Dendritic cell treated with granulocyte-macrophage colony-stimulating factor and Interleukin-4, amounts not matched to agents 40 ng/mL and 50 ng/mL, for 4 days (primary cell): ENCODE measurements around the gene PPP1R12B.

ENCODE experiments used
- H3K27ac Mint-ChIP-seq: one replicate; pipeline ENCODE4 v1.8.0; 2022; ENCODE audit warnings: mild to moderate bottlenecking, mixed read lengths
- H3K27me3 Mint-ChIP-seq: one replicate; pipeline ENCODE4 v1.8.0; 2022; ENCODE audit warnings: mild to moderate bottlenecking, mixed read lengths
- H3K36me3 Mint-ChIP-seq: one replicate; pipeline ENCODE4 v1.8.0; 2022; ENCODE audit warnings: low read depth, mixed read lengths
- H3K4me1 Mint-ChIP-seq: one replicate; pipeline ENCODE4 v1.8.0; 2022; ENCODE audit warnings: low read depth, mixed read lengths
- H3K4me3 Mint-ChIP-seq: one replicate; pipeline ENCODE4 v1.8.0; 2022; ENCODE audit warnings: mild to moderate bottlenecking, moderate library complexity, mixed read lengths
- H3K9me3 Mint-ChIP-seq: one replicate; pipeline ENCODE4 v1.8.0; 2022; ENCODE audit warnings: mixed read lengths
- intact Hi-C: fragments of 100-400 bp; cut with micrococcal nuclease; formaldehyde crosslinking; loops from one replicate; pipeline ENCODE4 v1.15.0; 2022

Gene PPP1R12B

GRCh38 chr1:202586018-202586821 lies 237.7 kb downstream of the PPP1R12B start:
- Mint-ChIP-seq H3K27me3 (peaks cover 96% of the 10 kb centered on the region), H3K36me3 (peaks cover 17% of the 10 kb centered on the region), H3K4me1 (peaks cover 25% of the 10 kb centered on the region), H3K27ac (no peak overlapping the region), H3K9me3 (no peaks in the 10 kb centered on the region), H3K4me3 (no peak overlapping the region)
- intact Hi-C loops = no loop called here

DNA sequence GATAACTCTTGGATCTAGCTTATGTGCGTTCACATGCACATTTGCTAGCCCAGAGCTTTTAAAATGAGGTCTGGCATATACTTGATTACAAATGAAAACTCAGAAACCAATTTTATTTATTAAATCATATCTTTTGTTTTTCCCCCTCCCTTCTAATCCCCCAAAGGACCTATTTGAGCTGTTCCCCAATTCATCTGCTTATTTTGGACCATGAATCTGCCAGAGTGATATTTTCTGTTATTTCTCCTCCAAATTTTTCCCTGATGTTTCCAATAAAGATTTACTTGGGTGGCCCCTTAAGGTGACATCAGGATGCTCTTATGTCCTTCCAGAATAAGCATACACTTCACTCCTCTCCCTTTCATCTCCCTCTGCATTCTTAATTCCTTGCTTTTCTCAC lies 238.4 kb downstream of the PPP1R12B start:
- H3K27me3 Mint-ChIP-seq = peaks cover 96% of the 10 kb centered on the region
- H3K4me3 Mint-ChIP-seq = no peak overlapping the region
- peaks cover 18% of the 10 kb centered on the region for H3K36me3 Mint-ChIP-seq
- no peak overlapping the region for H3K27ac Mint-ChIP-seq
- peaks cover 25% of the 10 kb centered on the region for H3K4me1 Mint-ChIP-seq
- H3K9me3 Mint-ChIP-seq = no peaks in the 10 kb centered on the region
- intact Hi-C loops = no loop called here

GRCh38 chr1:202587859-202588485 lies 239.5 kb downstream of the PPP1R12B start:
- intact Hi-C loops = no loop called here
- peaks cover 21% of the 10 kb centered on the region for H3K36me3 Mint-ChIP-seq

GRCh38 chr1:202588503-202589189 lies 240.1 kb downstream of the PPP1R12B start:
- no peak overlapping the region for H3K4me3 Mint-ChIP-seq
- H3K27ac Mint-ChIP-seq = no peak overlapping the region
- intact Hi-C loops = no loop called here
- peaks cover 25% of the 10 kb centered on the region for H3K4me1 Mint-ChIP-seq
- H3K36me3 Mint-ChIP-seq = peaks cover 22% of the 10 kb centered on the region
- H3K9me3 Mint-ChIP-seq = no peaks in the 10 kb centered on the region
- H3K27me3 Mint-ChIP-seq = peaks cover 95% of the 10 kb centered on the region

More at GRCh38 chr1:202587859-202588485, 239.5 kb downstream of the PPP1R12B start:
- no peak overlapping the region for H3K4me3 Mint-ChIP-seq
- H3K27me3 Mint-ChIP-seq = peaks cover 94% of the 10 kb centered on the region
- H3K9me3 Mint-ChIP-seq = no peaks in the 10 kb centered on the region
- no peak overlapping the region for H3K27ac Mint-ChIP-seq
- peaks cover 25% of the 10 kb centered on the region for H3K4me1 Mint-ChIP-seq

DNA sequence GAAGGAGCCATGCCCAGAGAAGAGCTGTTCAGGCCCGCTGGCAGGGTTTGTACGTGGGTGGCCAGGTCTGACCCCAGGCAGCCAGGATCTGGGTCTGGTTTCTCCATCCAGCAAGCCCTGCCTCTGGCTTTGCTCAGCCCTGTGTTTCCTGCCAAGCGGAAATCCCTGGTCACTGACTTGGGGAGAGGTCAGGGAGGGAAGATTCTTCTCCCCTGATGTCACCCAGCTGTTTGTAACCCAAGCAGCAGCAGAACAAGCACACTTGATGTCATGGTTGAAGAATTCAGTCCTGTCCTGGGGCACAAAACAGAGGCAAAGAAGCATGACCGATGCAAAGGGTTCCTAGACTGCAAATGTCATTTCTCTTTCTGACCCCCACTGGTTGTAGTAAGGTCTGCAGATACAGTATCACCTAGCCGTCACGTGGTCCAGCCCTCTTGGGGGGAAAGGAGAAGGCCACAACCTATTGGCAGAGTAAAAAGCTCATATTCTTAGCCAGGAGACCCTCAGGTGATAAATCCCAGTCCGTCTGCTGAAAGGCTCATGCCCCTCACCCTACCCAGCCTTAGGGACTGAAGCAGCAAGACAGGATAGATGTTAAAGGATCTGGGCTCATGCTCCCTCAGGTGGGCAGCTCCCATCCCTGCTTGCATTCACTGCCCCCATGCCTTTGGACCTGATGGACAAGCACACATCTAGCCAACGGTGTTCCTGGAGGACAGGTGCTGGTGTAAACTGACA lies 240.9 kb downstream of the PPP1R12B start:
- Mint-ChIP-seq H3K4me3 (no peak overlapping the region), H3K27ac (no peak overlapping the region), H3K36me3 (peaks cover 27% of the 10 kb centered on the region), H3K4me1 (peaks cover 25% of the 10 kb centered on the region), H3K9me3 (no peaks in the 10 kb centered on the region), H3K27me3 (peaks cover 95% of the 10 kb centered on the region)
- intact Hi-C loops = no loop called here

DNA sequence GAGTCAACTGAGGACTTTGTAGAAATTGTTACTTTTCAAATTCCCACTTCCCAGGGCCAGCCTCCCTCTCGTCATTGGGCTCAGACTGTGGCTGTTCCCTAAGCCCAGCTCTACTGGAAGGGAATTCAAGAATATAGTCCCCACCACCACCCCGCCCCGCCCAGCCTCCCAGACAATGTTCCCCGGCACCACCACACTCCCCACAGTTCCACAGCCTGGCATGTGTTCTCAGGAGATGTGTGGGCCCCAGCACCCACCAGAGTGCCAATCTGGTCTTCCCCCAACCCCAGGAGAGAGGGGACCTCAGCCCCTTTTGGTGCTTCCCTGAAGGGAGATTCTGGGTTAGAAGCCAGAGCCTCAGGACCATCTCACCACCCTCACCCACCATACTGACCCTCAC lies 241.6 kb downstream of the PPP1R12B start:
- intact Hi-C loops = no loop called here
- Mint-ChIP-seq H3K4me1 (peaks cover 25% of the 10 kb centered on the region), H3K27me3 (peaks cover 95% of the 10 kb centered on the region), H3K9me3 (no peaks in the 10 kb centered on the region), H3K36me3 (peaks cover 23% of the 10 kb centered on the region), H3K4me3 (no peak overlapping the region), H3K27ac (no peak overlapping the region)

GRCh38 chr1:202590975-202591411 lies 242.5 kb downstream of the PPP1R12B start:
- Mint-ChIP-seq H3K4me3 (no peak overlapping the region), H3K36me3 (peaks cover 23% of the 10 kb centered on the region), H3K27ac (no peak overlapping the region), H3K4me1 (peaks cover 21% of the 10 kb centered on the region), H3K27me3 (peaks cover 95% of the 10 kb centered on the region), H3K9me3 (peaks cover 3% of the 10 kb centered on the region)
- intact Hi-C loops = no loop called here

- intact Hi-C loops = no loop called here
- peaks cover 95% of the 10 kb centered on the region for H3K27me3 Mint-ChIP-seq
- H3K4me1 Mint-ChIP-seq = peaks cover 20% of the 10 kb centered on the region
- peaks cover 8% of the 10 kb centered on the region for H3K9me3 Mint-ChIP-seq
- no peak overlapping the region for H3K4me3 Mint-ChIP-seq
- no peak overlapping the region for H3K27ac Mint-ChIP-seq
- H3K36me3 Mint-ChIP-seq = peaks cover 23% of the 10 kb centered on the region
These were observed 243.0 kb downstream of the PPP1R12B start for GRCh38 chr1:202591515-202591914.

- no peak overlapping the region for H3K4me3 Mint-ChIP-seq
- intact Hi-C loops = no loop called here
- peaks cover 23% of the 10 kb centered on the region for H3K36me3 Mint-ChIP-seq
- peaks cover 10% of the 10 kb centered on the region for H3K9me3 Mint-ChIP-seq
- peaks cover 21% of the 10 kb centered on the region for H3K4me1 Mint-ChIP-seq
- H3K27me3 Mint-ChIP-seq = peaks cover 96% of the 10 kb centered on the region
- H3K27ac Mint-ChIP-seq = no peak overlapping the region
These were observed 243.6 kb downstream of the PPP1R12B start for GRCh38 chr1:202592146-202592545.

GRCh38 chr1:202593845-202594244 lies 245.3 kb downstream of the PPP1R12B start:
- H3K9me3 Mint-ChIP-seq = peaks cover 10% of the 10 kb centered on the region
- peaks cover 23% of the 10 kb centered on the region for H3K4me1 Mint-ChIP-seq
- H3K27ac Mint-ChIP-seq = no peak overlapping the region
- peaks cover 96% of the 10 kb centered on the region for H3K27me3 Mint-ChIP-seq
- intact Hi-C loops = no loop called here
- no peak overlapping the region for H3K4me3 Mint-ChIP-seq
- peaks cover 23% of the 10 kb centered on the region for H3K36me3 Mint-ChIP-seq

DNA sequence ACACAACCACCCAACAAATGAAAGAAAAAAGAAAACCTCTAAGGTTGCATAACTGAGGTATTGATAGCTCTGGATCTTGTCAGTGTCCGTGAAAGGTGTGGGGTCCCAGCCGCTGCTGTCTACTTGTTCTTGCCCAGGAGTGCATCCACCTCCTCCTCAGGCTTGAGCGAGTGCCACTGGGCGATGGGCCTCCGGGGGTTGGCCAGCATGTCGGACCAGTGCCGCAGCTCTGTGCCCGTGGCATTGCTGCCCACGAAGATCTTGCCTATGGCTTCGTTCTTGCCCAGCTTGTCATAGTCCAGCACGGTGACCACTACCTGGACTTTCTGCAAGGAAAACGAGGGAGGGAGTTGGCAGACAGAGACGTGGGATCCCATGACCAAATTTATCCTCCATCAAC lies 248.1 kb downstream of the PPP1R12B start:
- intact Hi-C loops = no loop called here
- Mint-ChIP-seq H3K36me3 (peaks cover 17% of the 10 kb centered on the region), H3K27ac (no peak overlapping the region), H3K4me1 (peaks cover 14% of the 10 kb centered on the region), H3K4me3 (no peak overlapping the region), H3K9me3 (peaks cover 10% of the 10 kb centered on the region), H3K27me3 (peaks cover 96% of the 10 kb centered on the region)

DNA sequence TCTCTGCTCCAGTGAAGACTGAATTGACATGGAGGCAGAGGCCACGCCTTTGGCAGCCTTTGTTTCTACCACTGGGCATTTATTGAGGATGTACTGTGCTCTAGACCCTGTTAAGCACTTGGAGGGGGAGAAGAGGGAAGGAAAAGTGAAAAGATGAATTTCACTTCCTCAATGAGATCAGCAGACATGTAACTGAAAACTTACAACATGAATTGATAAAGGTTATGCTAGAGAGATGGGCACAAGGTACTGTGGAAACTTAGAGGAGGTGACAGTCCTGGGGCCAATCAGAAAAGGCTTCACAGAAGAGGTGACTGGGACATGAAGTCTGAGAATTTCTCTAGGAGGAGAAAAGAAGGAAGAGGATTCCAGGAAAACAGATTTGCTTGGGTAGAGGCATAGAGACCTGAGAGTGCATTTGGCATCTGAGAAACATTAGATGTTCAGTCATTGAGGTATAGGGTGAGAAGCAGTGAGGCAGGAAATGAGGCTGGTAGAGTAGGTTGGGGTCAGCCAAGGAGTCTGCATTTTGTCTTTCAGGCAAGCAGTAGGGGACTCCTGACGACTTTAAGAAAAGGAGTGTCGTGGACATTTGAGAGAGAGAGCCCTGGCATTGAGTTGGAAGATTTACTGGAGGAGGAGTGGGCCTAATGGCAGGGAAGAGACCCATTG lies 248.7 kb downstream of the PPP1R12B start:
- Mint-ChIP-seq H3K9me3 (peaks cover 10% of the 10 kb centered on the region), H3K36me3 (peaks cover 12% of the 10 kb centered on the region), H3K27ac (no peak overlapping the region), H3K4me1 (peaks cover 14% of the 10 kb centered on the region), H3K27me3 (peaks cover 96% of the 10 kb centered on the region), H3K4me3 (no peak overlapping the region)
- intact Hi-C loops = no loop called here
